Activated T-cell treated with anti-CD3 and anti-CD28 coated beads, Interleukin-2, amount 50 U/mL, for 72 hours (primary cell): ENCODE data around the gene TPM1. TPM values are rescaled to one million over a fixed set of nuclear protein-coding genes. Genes with fewer than 3 reads are reported as not detected.
A peak's percentile ranks its signal among the peaks of the same experiment; 100 is the strongest.

Experiments
- ATAC-seq, 2 donors: fragments of 150-1000 bp; cut with Tn5 transposase; replicated peaks in 1 of 2; 2 replicates each; pipeline ENCODE4 v1.10.0; 2021; ENCODE audit warnings: moderate library complexity in 2 of 2, mild to moderate bottlenecking in 1 of 2
- DNase-seq, 2 donors: peaks; one replicate each; pipeline ENCODE4 v3.0.0; 2021 to 2022; ENCODE audit warnings: mixed read lengths in 1 of 2
- H3K27ac Mint-ChIP-seq: one replicate; pipeline ENCODE4 v1.8.0; 2022; ENCODE audit warnings: mild to moderate bottlenecking, moderate library complexity, mixed read lengths
- H3K27me3 Mint-ChIP-seq: one replicate; pipeline ENCODE4 v1.8.0; 2022; ENCODE audit warnings: low read depth, mixed read lengths
- H3K36me3 Mint-ChIP-seq, 2 donors: one replicate each; pipeline ENCODE4 v1.8.0; 2022; ENCODE audit warnings: mixed read lengths in 2 of 2, mild to moderate bottlenecking in 1 of 2; ENCODE audit not compliant: insufficient read depth in 2 of 2
- H3K4me1 Mint-ChIP-seq: one replicate; pipeline ENCODE4 v1.8.0; 2022; ENCODE audit warnings: low read depth, mixed read lengths
- H3K4me3 Mint-ChIP-seq, 2 donors: one replicate each; pipeline ENCODE4 v1.8.0; 2022; ENCODE audit warnings: mild to moderate bottlenecking in 2 of 2, mixed read lengths in 2 of 2, moderate library complexity in 2 of 2
- H3K9me3 Mint-ChIP-seq, 2 donors: one replicate each; pipeline ENCODE4 v1.8.0; 2022; ENCODE audit warnings: mixed read lengths in 2 of 2
- total RNA-seq, 2 donors: library from RNA; stranded (reverse); gene quantifications; one replicate each; pipeline ENCODE4 v1.2.3, GENCODE V29; 2022

TPM1 gene
- total RNA-seq, 2 donors from 2014 or later, result 9.5 to 9.6 TPM

- Mint-ChIP-seq H3K9me3 (no peaks in the 10 kb centered on the region), H3K27ac (no peak overlapping the region), H3K27me3 (no peaks in the 10 kb centered on the region), H3K36me3 (no peaks in the 10 kb centered on the region), H3K4me1 (no peaks in the 10 kb centered on the region), H3K4me3 (no peak overlapping the region)
- DNase-seq (no peak), ATAC-seq (no peak)
Measured at GRCh38 chr15:63084806-63085205, 42.3 kb downstream of the TPM1 start.

- H3K27me3 Mint-ChIP-seq, result no peaks in the 10 kb centered on the region
- DNase-seq, result no peak
- H3K4me3 Mint-ChIP-seq, result no peak overlapping the region
- no peaks in the 10 kb centered on the region for H3K4me1 Mint-ChIP-seq
- ATAC-seq, result no peak
- H3K36me3 Mint-ChIP-seq, result no peaks in the 10 kb centered on the region
- H3K27ac Mint-ChIP-seq, result no peak overlapping the region
- H3K9me3 Mint-ChIP-seq, result no peaks in the 10 kb centered on the region
Measured at GRCh38 chr15:63085289-63085688, 42.7 kb downstream of the TPM1 start.

- H3K4me1 Mint-ChIP-seq, result no peaks in the 10 kb centered on the region
- no peak for ATAC-seq
- no peaks in the 10 kb centered on the region for H3K27me3 Mint-ChIP-seq
- no peak for DNase-seq
- H3K9me3 Mint-ChIP-seq, result no peaks in the 10 kb centered on the region
- H3K4me3 Mint-ChIP-seq, result no peak overlapping the region
- H3K36me3 Mint-ChIP-seq, result no peaks in the 10 kb centered on the region
- H3K27ac Mint-ChIP-seq, result no peak overlapping the region
Measured at GRCh38 chr15:63086271-63086670, 43.7 kb downstream of the TPM1 start.

- Mint-ChIP-seq H3K9me3 (no peaks in the 10 kb centered on the region), H3K4me1 (no peaks in the 10 kb centered on the region), H3K4me3 (no peak overlapping the region), H3K36me3 (no peaks in the 10 kb centered on the region), H3K27ac (no peak overlapping the region), H3K27me3 (peaks cover 4% of the 10 kb centered on the region)
- DNase-seq, result no peak
- ATAC-seq, result no peak
Measured at GRCh38 chr15:63086947-63087346, 44.4 kb downstream of the TPM1 start.

GRCh38 chr15:63088533-63089245 is 46.1 kb downstream of the TPM1 start:
- H3K36me3 Mint-ChIP-seq, result no peaks in the 10 kb centered on the region
- peaks cover 4% of the 10 kb centered on the region for H3K27me3 Mint-ChIP-seq
- DNase-seq, result no peak
- no peak overlapping the region for H3K27ac Mint-ChIP-seq
- no peak for ATAC-seq
- no peaks in the 10 kb centered on the region for H3K4me1 Mint-ChIP-seq
- no peak overlapping the region for H3K4me3 Mint-ChIP-seq
- no peaks in the 10 kb centered on the region for H3K9me3 Mint-ChIP-seq

GRCh38 chr15:63089260-63090043 is 46.9 kb downstream of the TPM1 start:
- H3K4me1 Mint-ChIP-seq, result no peaks in the 10 kb centered on the region
- no peak overlapping the region for H3K4me3 Mint-ChIP-seq
- peaks cover 4% of the 10 kb centered on the region for H3K27me3 Mint-ChIP-seq
- no peak overlapping the region for H3K27ac Mint-ChIP-seq
- H3K36me3 Mint-ChIP-seq, result no peaks in the 10 kb centered on the region
- ATAC-seq (no peak), DNase-seq (no peak)
- no peaks in the 10 kb centered on the region for H3K9me3 Mint-ChIP-seq

- Mint-ChIP-seq H3K4me3 (no peak overlapping the region), H3K27ac (no peak overlapping the region), H3K9me3 (no peaks in the 10 kb centered on the region), H3K36me3 (no peaks in the 10 kb centered on the region), H3K4me1 (no peaks in the 10 kb centered on the region), H3K27me3 (peaks cover 4% of the 10 kb centered on the region)
- ATAC-seq (no peak), DNase-seq (no peak)
Measured at GRCh38 chr15:63090472-63090871, 47.9 kb downstream of the TPM1 start.

- DNase-seq, result no peak
- no peaks in the 10 kb centered on the region for H3K4me1 Mint-ChIP-seq
- H3K27ac Mint-ChIP-seq, result no peak overlapping the region
- H3K4me3 Mint-ChIP-seq, result no peak overlapping the region
- no peaks in the 10 kb centered on the region for H3K36me3 Mint-ChIP-seq
- H3K27me3 Mint-ChIP-seq, result peaks cover 4% of the 10 kb centered on the region
- H3K9me3 Mint-ChIP-seq, result no peaks in the 10 kb centered on the region
- no peak for ATAC-seq
Measured at GRCh38 chr15:63090887-63091286, 48.3 kb downstream of the TPM1 start.

- Mint-ChIP-seq H3K36me3 (no peaks in the 10 kb centered on the region), H3K4me3 (no peak overlapping the region)
Measured at GRCh38 chr15:63091679-63092446, 49.3 kb downstream of the TPM1 start.

GRCh38 chr15:63093486-63094205 is 51.1 kb downstream of the TPM1 start:
- peaks cover 4% of the 10 kb centered on the region for H3K27me3 Mint-ChIP-seq
- peak; percentile 86 to 89 for ATAC-seq
- DNase-seq, result peak; percentile 77 to 79
- H3K9me3 Mint-ChIP-seq, result no peaks in the 10 kb centered on the region
- H3K4me1 Mint-ChIP-seq, result peaks cover 8% of the 10 kb centered on the region
- no peak overlapping the region for H3K4me3 Mint-ChIP-seq
- H3K27ac Mint-ChIP-seq, result no peak overlapping the region
- no peaks in the 10 kb centered on the region for H3K36me3 Mint-ChIP-seq

More at GRCh38 chr15:63091679-63092446, 49.3 kb downstream of the TPM1 start:
- ATAC-seq, result no peak
- Mint-ChIP-seq H3K27ac (no peak overlapping the region), H3K9me3 (no peaks in the 10 kb centered on the region), H3K27me3 (peaks cover 4% of the 10 kb centered on the region), H3K4me1 (peaks cover 1% of the 10 kb centered on the region)
- DNase-seq, result no peak

GRCh38 chr15:63094495-63094931 is 52.0 kb downstream of the TPM1 start:
- no peak overlapping the region for H3K4me3 Mint-ChIP-seq
- no peaks in the 10 kb centered on the region for H3K36me3 Mint-ChIP-seq
- no peak overlapping the region for H3K27ac Mint-ChIP-seq
- DNase-seq (no peak), ATAC-seq (no peak)
- H3K27me3 Mint-ChIP-seq, result peaks cover 4% of the 10 kb centered on the region
- peaks cover 8% of the 10 kb centered on the region for H3K4me1 Mint-ChIP-seq
- H3K9me3 Mint-ChIP-seq, result no peaks in the 10 kb centered on the region

- no peak overlapping the region for H3K4me3 Mint-ChIP-seq
- no peak overlapping the region for H3K27ac Mint-ChIP-seq
- peaks cover 4% of the 10 kb centered on the region for H3K27me3 Mint-ChIP-seq
- ATAC-seq, result no peak
- DNase-seq, result no peak
- peaks cover 8% of the 10 kb centered on the region for H3K4me1 Mint-ChIP-seq
- no peaks in the 10 kb centered on the region for H3K36me3 Mint-ChIP-seq
- H3K9me3 Mint-ChIP-seq, result no peaks in the 10 kb centered on the region
Measured at GRCh38 chr15:63096178-63096577, 53.6 kb downstream of the TPM1 start.
